PC-3 (cell line): ENCODE results near the gene ULK3. TPM values are rescaled to one million over a fixed set of nuclear protein-coding genes. Genes with fewer than 3 reads are reported as not detected.

ENCODE experiments used
- ATAC-seq: fragments of 200-7000 bp; cut with Tn5 transposase; 2 replicates; pipeline ENCODE4 v1.9.1; 2020; ENCODE audit warnings: mild to moderate bottlenecking, moderate library complexity
- BruUV-seq: library from RNA; stranded (reverse); fragments of 400-500 nt; replicated peaks from 2 replicates; lab custom pipeline; 2021; lab: Mats Ljungman, UMichigan
- CTCF ChIA-PET: fragments of 300-600 bp; sonication (Branson Sonifier 250); formaldehyde crosslinking; loops from one replicate; lab custom pipeline; 2022; ENCODE audit warnings: antibody characterized with exemption; lab: Charles Lee
- POLR2A ChIA-PET: fragments of 300-600 bp; sonication (Branson Sonifier 250); formaldehyde crosslinking; loops from one replicate; lab custom pipeline; 2022; ENCODE audit warnings: antibody characterized with exemption; ENCODE audit not compliant: unreplicated experiment; lab: Charles Lee
- DNase-seq: peaks from one replicate; pipeline ENCODE4 v3.0.0-alpha.2; 2015
- H2AFZ ChIP-seq: fragments of 300-600 bp; sonication (generic); 2 replicates; pipeline ENCODE4 v1.6.0; 2016; ENCODE audit warnings: antibody characterized with exemption, low read length
- H3F3A ChIP-seq: fragments of 300-600 bp; sonication (generic); one replicate; pipeline ENCODE4 v1.6.0; 2017; ENCODE audit warnings: antibody characterized with exemption, low read length, control low read depth, mild to moderate bottlenecking; ENCODE audit not compliant: unreplicated experiment
- H3K27ac ChIP-seq: fragments of 300-600 bp; sonication (generic); 2 replicates; pipeline ENCODE4 v1.5.1; 2016; ENCODE audit warnings: mild to moderate bottlenecking, low read length
- H3K27me3 ChIP-seq: fragments of 300-600 bp; sonication (generic); 2 replicates; pipeline ENCODE4 v1.6.1; 2016; ENCODE audit warnings: low read length, mixed read lengths
- H3K36me3 ChIP-seq: fragments of 300-600 bp; sonication (generic); 2 replicates; pipeline ENCODE4 v1.6.1; 2016; ENCODE audit warnings: low read depth, mixed run types, low read length, mixed read lengths
- H3K4me1 ChIP-seq: fragments of 300-600 bp; sonication (generic); 2 replicates; pipeline ENCODE4 v1.5.1; 2016; ENCODE audit warnings: low read length; ENCODE audit not compliant: insufficient read depth
- H3K4me2 ChIP-seq: fragments of 300-600 bp; sonication (generic); 2 replicates; pipeline ENCODE4 v1.6.0; 2016; ENCODE audit warnings: low read length
- H3K4me3 ChIP-seq: fragments of 300-600 bp; sonication (generic); 2 replicates; pipeline ENCODE4 v1.5.1; 2016; ENCODE audit warnings: mild to moderate bottlenecking, low read length, mixed read lengths
- H3K79me2 ChIP-seq: fragments of 300-600 bp; sonication (generic); 2 replicates; pipeline ENCODE4 v1.6.1; 2017; ENCODE audit warnings: low read length, mixed read lengths
- H3K9ac ChIP-seq: fragments of 300-600 bp; sonication (generic); 2 replicates; pipeline ENCODE4 v1.6.0; 2016; ENCODE audit warnings: mild to moderate bottlenecking, low read length
- H3K9me2 ChIP-seq: fragments of 300-600 bp; sonication (generic); replicated peaks from 2 replicates; pipeline ENCODE4 v1.6.1; 2016; ENCODE audit warnings: mixed run types, low read length, mixed read lengths
- H3K9me3 ChIP-seq: fragments of 300-600 bp; sonication (generic); 2 replicates; pipeline ENCODE4 v1.6.1; 2016; ENCODE audit warnings: low read length, mixed read lengths
- H4K20me1 ChIP-seq: fragments of 300-600 bp; sonication (generic); 2 replicates; pipeline ENCODE4 v1.6.1; 2016; ENCODE audit warnings: low read length, mixed read lengths
- EZH2 ChIP-seq: fragments of 300-600 bp; sonication (generic); IDR thresholded peaks from one replicate; pipeline ENCODE4 v1.6.1; 2017; ENCODE audit warnings: antibody characterized with exemption, mild to moderate bottlenecking, low read length; ENCODE audit not compliant: unreplicated experiment
- EZH2phosphoT487 ChIP-seq: fragments of 300-600 bp; sonication (generic); IDR thresholded peaks from 2 replicates; pipeline ENCODE4 v1.6.1; 2018; ENCODE audit warnings: mild to moderate bottlenecking, antibody characterized with exemption, low read length, borderline replicate concordance
- intact Hi-C: fragments of 100-400 bp; cut with micrococcal nuclease; formaldehyde crosslinking; loops from 2 replicates; pipeline ENCODE4 v1.9.0; 2023
- total RNA-seq: library from RNA; depleted of rRNA; stranded (reverse); fragments of >200 nt; gene quantifications from 2 replicates; pipeline ENCODE4 v1.2.3, GENCODE V29; 2014
- TF ChIP-seq, protein P1 (sequence below): fragments of 300-600 bp; sonication (generic); conservative IDR thresholded peaks from 2 replicates; pipeline ENCODE4 v1.5.1; 2017; ENCODE audit warnings: antibody characterized with exemption, low read depth, mild to moderate bottlenecking, low read length

ULK3 gene
- total RNA-seq, 1 experiment from 2014 or later: 20.3 TPM

- no peak overlapping the region for H2AFZ ChIP-seq
- CTCF ChIA-PET: no interaction called here
- no TSS peak for BruUV-seq
- H3K9me2 ChIP-seq: no peaks in the 10 kb centered on the region
- no peak overlapping the region for H3K27ac ChIP-seq
- intact Hi-C loops: no loop called here
- H4K20me1 ChIP-seq: no peaks in the 10 kb centered on the region
- H3K4me3 ChIP-seq: no peak overlapping the region
- no peaks in the 10 kb centered on the region for H3F3A ChIP-seq
- ATAC-seq: no peak
- H3K9ac ChIP-seq: no peak overlapping the region
- H3K27me3 ChIP-seq: no peaks in the 10 kb centered on the region
- POLR2A ChIA-PET: no interaction called here
- H3K9me3 ChIP-seq: no peaks in the 10 kb centered on the region
- H3K79me2 ChIP-seq: no peaks in the 10 kb centered on the region
- DNase-seq: no peak
- no peak overlapping the region for H3K4me2 ChIP-seq
- no peaks in the 10 kb centered on the region for H3K36me3 ChIP-seq
- TF ChIP-seq, protein P1, sequence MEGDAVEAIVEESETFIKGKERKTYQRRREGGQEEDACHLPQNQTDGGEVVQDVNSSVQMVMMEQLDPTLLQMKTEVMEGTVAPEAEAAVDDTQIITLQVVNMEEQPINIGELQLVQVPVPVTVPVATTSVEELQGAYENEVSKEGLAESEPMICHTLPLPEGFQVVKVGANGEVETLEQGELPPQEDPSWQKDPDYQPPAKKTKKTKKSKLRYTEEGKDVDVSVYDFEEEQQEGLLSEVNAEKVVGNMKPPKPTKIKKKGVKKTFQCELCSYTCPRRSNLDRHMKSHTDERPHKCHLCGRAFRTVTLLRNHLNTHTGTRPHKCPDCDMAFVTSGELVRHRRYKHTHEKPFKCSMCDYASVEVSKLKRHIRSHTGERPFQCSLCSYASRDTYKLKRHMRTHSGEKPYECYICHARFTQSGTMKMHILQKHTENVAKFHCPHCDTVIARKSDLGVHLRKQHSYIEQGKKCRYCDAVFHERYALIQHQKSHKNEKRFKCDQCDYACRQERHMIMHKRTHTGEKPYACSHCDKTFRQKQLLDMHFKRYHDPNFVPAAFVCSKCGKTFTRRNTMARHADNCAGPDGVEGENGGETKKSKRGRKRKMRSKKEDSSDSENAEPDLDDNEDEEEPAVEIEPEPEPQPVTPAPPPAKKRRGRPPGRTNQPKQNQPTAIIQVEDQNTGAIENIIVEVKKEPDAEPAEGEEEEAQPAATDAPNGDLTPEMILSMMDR: no peak
- TF ChIP-seq EZH2phosphoT487 (no peak), EZH2 (no peak)
- H3K4me1 ChIP-seq: peaks cover 20% of the 10 kb centered on the region
Measured at GRCh38 chr15:74832826-74833225, 10.1 kb downstream of the ULK3 start.

DNA sequence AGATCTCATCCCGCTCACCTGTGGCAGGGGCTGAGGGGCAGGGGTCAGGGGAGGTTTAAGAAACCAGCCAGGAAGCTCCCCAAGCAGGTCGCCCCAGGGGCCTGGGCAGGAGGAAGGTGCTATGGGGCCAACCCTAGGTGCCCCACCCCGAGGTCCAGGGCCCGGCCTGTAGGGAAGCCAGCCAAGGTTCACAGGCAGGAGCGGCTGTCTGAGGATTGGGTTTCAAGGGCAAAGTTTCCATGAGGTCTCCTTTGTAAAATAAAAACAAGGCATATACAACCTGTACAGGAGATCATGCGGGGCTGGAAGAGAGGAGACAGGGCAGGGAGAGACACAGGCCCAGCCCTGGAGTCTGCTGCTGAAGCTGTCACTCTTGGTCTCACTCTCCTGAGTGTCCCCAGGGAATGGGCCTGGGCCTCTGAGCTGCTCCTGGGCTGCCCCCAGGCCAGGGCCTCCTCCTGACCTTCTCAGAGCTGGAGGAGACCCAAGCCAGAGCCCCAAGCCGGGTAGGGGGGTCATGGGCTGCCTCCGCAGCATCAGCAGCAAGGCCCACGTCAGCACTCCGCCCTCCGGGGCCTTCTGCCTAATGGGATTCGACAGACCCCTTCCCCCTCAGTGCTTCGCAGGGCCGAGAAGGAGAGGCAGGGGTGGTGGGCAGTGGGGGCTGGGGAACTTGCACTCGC, 11.0 kb downstream of the ULK3 start:
- no peaks in the 10 kb centered on the region for H3K79me2 ChIP-seq
- no peak overlapping the region for H3K27ac ChIP-seq
- no peaks in the 10 kb centered on the region for H3K9me2 ChIP-seq
- no peaks in the 10 kb centered on the region for H3K9me3 ChIP-seq
- ChIA-PET CTCF (no interaction called here), POLR2A (no interaction called here)
- DNase-seq (no peak), ATAC-seq (no peak)
- H3K4me2 ChIP-seq: no peak overlapping the region
- TF ChIP-seq, protein P1: no peak
- TF ChIP-seq EZH2phosphoT487: no peak
- TF ChIP-seq EZH2: no peak
- H3K4me1 ChIP-seq: peaks cover 20% of the 10 kb centered on the region
- no peak overlapping the region for H2AFZ ChIP-seq
- intact Hi-C loops: no loop called here
- no peaks in the 10 kb centered on the region for H3K27me3 ChIP-seq
- no peaks in the 10 kb centered on the region for H4K20me1 ChIP-seq
- no peaks in the 10 kb centered on the region for H3F3A ChIP-seq
- no peak overlapping the region for H3K4me3 ChIP-seq
- no peak overlapping the region for H3K9ac ChIP-seq
- no peaks in the 10 kb centered on the region for H3K36me3 ChIP-seq
- BruUV-seq: no TSS peak

DNA sequence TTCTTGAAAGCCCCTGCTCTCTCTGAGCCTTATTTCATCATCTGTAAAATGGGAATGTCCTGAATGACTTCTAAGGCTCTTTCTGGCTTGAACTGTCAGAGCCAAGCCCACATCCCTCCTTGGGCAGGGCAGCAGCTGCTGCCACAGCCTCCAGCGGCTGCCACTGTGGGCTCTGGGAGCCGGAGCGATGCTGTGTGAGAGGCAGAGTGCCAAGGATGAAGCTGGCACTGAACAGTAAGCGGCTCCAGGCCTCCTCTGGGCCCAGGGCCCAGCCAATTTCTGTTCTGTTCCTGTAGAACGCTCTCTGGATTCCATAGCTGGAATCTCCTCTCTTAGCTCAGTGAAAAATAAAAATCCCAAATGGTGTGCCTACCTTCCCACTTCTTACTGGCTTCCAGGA, 12.1 kb downstream of the ULK3 start:
- Histone ChIP-seq H3K27me3 (no peaks in the 10 kb centered on the region), H3K4me1 (peaks cover 20% of the 10 kb centered on the region), H4K20me1 (no peaks in the 10 kb centered on the region), H3K4me3 (no peak overlapping the region), H2AFZ (no peak overlapping the region), H3K9me2 (no peaks in the 10 kb centered on the region), H3K9ac (no peak overlapping the region), H3K9me3 (no peaks in the 10 kb centered on the region), H3K4me2 (no peak overlapping the region), H3F3A (no peaks in the 10 kb centered on the region), H3K27ac (no peak overlapping the region), H3K79me2 (no peaks in the 10 kb centered on the region), H3K36me3 (no peaks in the 10 kb centered on the region)
- ChIA-PET POLR2A (no interaction called here), CTCF (no interaction called here)
- BruUV-seq: no TSS peak
- TF ChIP-seq EZH2: no peak
- no peak for DNase-seq
- intact Hi-C loops: no loop called here
- no peak for ATAC-seq
